Melanocyte of skin (primary cell): ENCODE data around the gene RXYLT1. TPM values are rescaled to one million over a fixed set of nuclear protein-coding genes. Genes with fewer than 3 reads are reported as not detected.

Source experiments
- small RNA-seq, 2 donors: library from RNA; depleted of rRNA; stranded (forward); fragments of <200 nt; gene quantifications; one replicate each; pipeline ENCODE3, GENCODE V24; 2012
- total RNA-seq, 2 donors: library from RNA; depleted of rRNA; stranded (reverse); fragments of >200 nt; gene quantifications; 2 replicates each; pipeline ENCODE4 v1.2.3, GENCODE V29; 2012

Gene RXYLT1
- 10 to 100 TPM; 19.3 to 23.0 TPM for total RNA-seq

GRCh38 chr12:63779498-63780481 is at the start of gene RXYLT1:
Gene RXYLT1 (plus strand): TSS chr12:63779909. CDS start chr12:63779961, 52 bp downstream.

DNA sequence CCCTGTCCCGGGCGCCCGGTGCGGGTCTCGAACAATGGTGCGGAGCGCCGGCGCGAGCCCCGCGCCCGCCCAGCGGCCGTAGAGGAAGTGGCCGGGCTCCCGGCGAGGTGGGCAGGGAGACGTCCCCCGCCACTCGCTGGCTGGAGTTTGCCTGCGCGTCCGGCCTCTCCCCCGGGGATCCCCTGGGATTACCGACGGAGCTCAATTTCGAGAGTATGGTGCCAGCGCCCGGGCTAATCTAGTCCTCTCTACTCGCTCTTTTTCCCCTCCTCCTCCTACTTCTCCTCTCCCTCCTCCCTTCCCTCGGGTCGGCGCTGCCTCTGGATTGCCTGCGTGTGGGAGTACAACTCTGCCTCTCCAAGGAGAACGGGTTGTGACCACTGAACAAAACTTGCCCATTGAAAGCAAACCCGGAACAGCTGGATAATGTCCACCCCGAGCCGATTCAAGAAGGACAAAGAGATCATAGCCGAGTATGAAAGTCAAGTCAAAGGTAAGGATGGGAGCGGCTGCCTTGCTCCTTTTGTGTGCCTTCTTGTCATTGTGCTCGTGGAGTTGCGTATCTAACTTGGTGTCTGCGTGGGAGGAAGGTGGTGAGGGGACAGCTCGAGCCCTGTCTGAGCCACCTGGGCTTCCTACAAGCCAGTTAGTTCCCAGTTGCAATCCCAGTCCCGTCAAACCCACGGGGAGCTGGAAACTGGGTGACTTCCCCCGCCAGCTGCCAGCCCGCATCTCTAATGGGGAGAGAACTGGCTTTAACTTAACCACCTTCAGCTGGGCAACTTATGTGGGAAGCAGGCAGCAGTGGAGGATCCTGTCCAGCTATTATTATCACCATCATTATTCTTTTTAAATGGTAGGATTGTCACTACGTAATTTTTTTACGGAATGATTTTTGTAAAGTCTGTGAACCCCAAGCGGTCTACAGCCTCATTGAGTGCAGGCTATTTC is 65.0 kb downstream of the RXYLT1 start, which contains the start of gene SRGAP1:
SRGAP1 (plus strand) TSS at position 310 of the 951 bp plus-strand sequence; CDS start at position 427, 117 bp downstream.

Small RNA genes lying within 50 kb of the gene (small RNA-seq; reads per million reads assigned to genes)
- 0 reads per million in 2 donors for gene AC084357.1

Other genes with a start within 250 kb of the RXYLT1 start
- 10 to 100 TPM in 1 of 2 donors, 1 to 10 TPM in 1; 5.7 to 14.5 TPM for gene DPY19L2, start 111.4 kb upstream of the RXYLT1 start, total RNA-seq
- gene SRGAP1, start 64.8 kb downstream of the RXYLT1 start, total RNA-seq, result 1 to 10 TPM; 3.4 to 6.7 TPM